Upper lobe of left lung (tissue), 6 donors: ENCODE data around the gene BIVM. TPM values are rescaled to one million over a fixed set of nuclear protein-coding genes. Genes with fewer than 3 reads are reported as not detected.

Experiments used
- ATAC-seq, 2 donors: fragments of 200-7000 bp; cut with Tn5 transposase; one replicate each; pipeline ENCODE4 v1.9.1; 2022; ENCODE audit warnings: mild to moderate bottlenecking in 2 of 2, moderate library complexity in 2 of 2; ENCODE audit not compliant: low FRiP score in 2 of 2
- DNase-seq, 2 donors: peaks; one replicate each; pipeline ENCODE4 v3.0.0-alpha.2; 2019 to 2020
- H3K27ac ChIP-seq, 4 donors: fragments of 200-600 bp; sonication (generic); one replicate each; pipeline ENCODE4 v1.5.1; 2016 to 2019
- H3K27me3 ChIP-seq, 4 donors: fragments of 200-600 bp; sonication (generic); one replicate each; pipeline ENCODE4 v1.5.1; 2017 to 2019
- H3K36me3 ChIP-seq, 4 donors: fragments of 200-600 bp; sonication (generic); one replicate each; pipeline ENCODE4 v1.5.1; 2016 to 2019
- H3K4me1 ChIP-seq, 4 donors: fragments of 200-600 bp; sonication (generic); one replicate each; pipeline ENCODE4 v1.5.1; 2018 to 2019
- H3K4me3 ChIP-seq, 4 donors: fragments of 200-600 bp; sonication (generic); one replicate each; pipeline ENCODE4 v1.5.1; 2017 to 2019; ENCODE audit warnings: mild to moderate bottlenecking in 2 of 4, moderate library complexity in 1 of 4
- H3K9me3 ChIP-seq, 4 donors: fragments of 200-600 bp; sonication (generic); one replicate each; pipeline ENCODE4 v1.5.1; 2018 to 2019
- CTCF ChIP-seq, 6 experiments: fragments of 450-650 bp in 4 of 6; fragments of 200-600 bp in 2 of 6; sonication (generic) in 2 of 6; IDR thresholded peaks; one replicate each; pipeline ENCODE4 v1.5.1; 2016 to 2019; ENCODE audit warnings: antibody characterized with exemption in 6 of 6
- EP300 ChIP-seq, 4 donors: sonication (generic); formaldehyde crosslinking; IDR thresholded peaks; one replicate each; pipeline ENCODE4 v1.5.1; 2017; ENCODE audit warnings: antibody characterized with exemption in 4 of 4, control low read depth in 2 of 4
- POLR2A ChIP-seq, 4 donors: fragments of 450-650 bp; IDR thresholded peaks; one replicate each; pipeline ENCODE4 v1.5.1; 2016 to 2017; ENCODE audit warnings: antibody characterized with exemption in 4 of 4, mild to moderate bottlenecking in 2 of 4
- POLR2AphosphoS5 ChIP-seq, 2 donors: sonication (generic); formaldehyde crosslinking; IDR thresholded peaks; one replicate each; pipeline ENCODE4 v1.5.1; 2017; ENCODE audit warnings: antibody characterized with exemption in 2 of 2
- WGBS, 2 donors: methylation state at CpG; one replicate each; pipeline ENCODE4 v1.1.5; 2017 to 2018; 5-methylcytosine and 5-hydroxymethylcytosine counted together
- total RNA-seq, 6 donors: library from RNA; depleted of rRNA in 4 of 6; stranded (reverse); fragments of >200 nt in 4 of 6; gene quantifications; one replicate each; pipeline versions ENCODE4 v1.1.0 to v1.2.1, GENCODE V29; 2016 to 2021
- donor health status: DM: no; HTN: no; CAD: no; lungs with moderate emphysema.
- donor health status: DM: no; HTN: yes; CAD: no; lungs with severe emphysema.

The BIVM gene
- total RNA-seq, 6 donors from 2014 or later, result 7.1 to 45.1 (median 15.6) TPM

- H3K27ac ChIP-seq, result no peak overlapping the region
- H3K27me3 ChIP-seq, result no peaks in the 10 kb centered on the region
- ATAC-seq (no peak), DNase-seq (no peak)
- H3K36me3 ChIP-seq, result peaks cover 34 to 90% (median 61%) of the 10 kb centered on the region in 4 donors
- WGBS, 2 donors, result 63 to 69% methylated on average over 5 of the region's 5 CpGs
- H3K4me1 ChIP-seq, result peaks cover 0 to 10% (median 4%) of the 10 kb centered on the region in 4 donors
- no peaks in the 10 kb centered on the region for H3K9me3 ChIP-seq
- TF ChIP-seq POLR2AphosphoS5 (IDR thresholded peaks at IDR 0.05), result no peak
- TF ChIP-seq EP300 (IDR thresholded peaks at IDR 0.05), result no peak
- TF ChIP-seq POLR2A (IDR thresholded peaks at IDR 0.05), result no peak
- no peak for TF ChIP-seq CTCF (IDR thresholded peaks at IDR 0.05)
- H3K4me3 ChIP-seq, result no peak overlapping the region
Observed at GRCh38 chr13:102869948-102870676, 71.2 kb downstream of the BIVM start.

- ATAC-seq (peak; percentile 71 to 79), DNase-seq (peak; percentile 40 to 42)
- no peak overlapping the region for H3K27ac ChIP-seq
- H3K27me3 ChIP-seq, result no peaks in the 10 kb centered on the region
- peaks cover 39 to 90% (median 65%) of the 10 kb centered on the region in 4 donors for H3K36me3 ChIP-seq
- peaks cover 0 to 10% (median 4%) of the 10 kb centered on the region in 4 donors for H3K4me1 ChIP-seq
- TF ChIP-seq CTCF (IDR thresholded peaks at IDR 0.05) (peak; percentile 17 to 59 (median 48)), POLR2A (IDR thresholded peaks at IDR 0.05) (no peak)
- WGBS, 2 donors, result 53 to 57% methylated on average over 20 to 22 of the region's 22 CpGs
- no peak overlapping the region for H3K4me3 ChIP-seq
- no peaks in the 10 kb centered on the region for H3K9me3 ChIP-seq
Observed at GRCh38 chr13:102870677-102871415, 71.9 kb downstream of the BIVM start.

- Histone ChIP-seq H3K27ac (no peak overlapping the region), H3K9me3 (no peaks in the 10 kb centered on the region), H3K27me3 (no peaks in the 10 kb centered on the region), H3K4me3 (no peak overlapping the region), H3K4me1 (peaks cover 0 to 10% (median 4%) of the 10 kb centered on the region in 4 donors), H3K36me3 (peaks cover 36 to 90% (median 61%) of the 10 kb centered on the region in 4 donors)
- no peak for ATAC-seq
- TF ChIP-seq POLR2A (IDR thresholded peaks at IDR 0.05), result no peak
- DNase-seq, result no peak
- WGBS, 2 donors, result 92 to 94% methylated on average over 7 of the region's 7 CpGs
Observed at GRCh38 chr13:102872131-102872530, 73.2 kb downstream of the BIVM start.

- peaks cover 0 to 10% (median 4%) of the 10 kb centered on the region in 4 donors for H3K4me1 ChIP-seq
- no peaks in the 10 kb centered on the region for H3K27me3 ChIP-seq
- ATAC-seq (no peak), DNase-seq (no peak)
- TF ChIP-seq POLR2AphosphoS5 (IDR thresholded peaks at IDR 0.05), result no peak
- TF ChIP-seq POLR2A (IDR thresholded peaks at IDR 0.05), result no peak
- TF ChIP-seq CTCF (IDR thresholded peaks at IDR 0.05), result no peak
- no peak for TF ChIP-seq EP300 (IDR thresholded peaks at IDR 0.05)
- H3K9me3 ChIP-seq, result no peaks in the 10 kb centered on the region
- WGBS, 2 donors, result 81 to 91% methylated on average over 1 of the region's 1 CpG
- no peak overlapping the region for H3K4me3 ChIP-seq
- H3K27ac ChIP-seq, result no peak overlapping the region
- peaks cover 32 to 90% (median 59%) of the 10 kb centered on the region in 4 donors for H3K36me3 ChIP-seq
Observed at GRCh38 chr13:102872531-102872930, 73.6 kb downstream of the BIVM start.

GRCh38 chr13:102873653-102874052, 74.7 kb downstream of the BIVM start:
- peaks cover 25 to 79% (median 50%) of the 10 kb centered on the region in 4 donors for H3K36me3 ChIP-seq
- 49 to 57% methylated on average over 3 of the region's 3 CpGs for WGBS, 2 donors
- no peak for DNase-seq
- no peak overlapping the region for H3K4me3 ChIP-seq
- H3K4me1 ChIP-seq, result peaks cover 0 to 10% (median 4%) of the 10 kb centered on the region in 4 donors
- no peak overlapping the region for H3K27ac ChIP-seq
- TF ChIP-seq CTCF (IDR thresholded peaks at IDR 0.05), result no peak
- TF ChIP-seq POLR2AphosphoS5 (IDR thresholded peaks at IDR 0.05), result no peak
- TF ChIP-seq EP300 (IDR thresholded peaks at IDR 0.05), result no peak
- TF ChIP-seq POLR2A (IDR thresholded peaks at IDR 0.05), result no peak
- no peaks in the 10 kb centered on the region for H3K9me3 ChIP-seq
- H3K27me3 ChIP-seq, result no peaks in the 10 kb centered on the region
- ATAC-seq, result no peak
